H9 (cell line): ENCODE results near the gene MATN4. TPM values are rescaled to one million over a fixed set of nuclear protein-coding genes. Genes with fewer than 3 reads are reported as not detected.

ENCODE experiments used
- DNase-seq: peaks from one replicate; pipeline ENCODE4 v3.0.0-alpha.2; 2017
- H2AFZ ChIP-seq: one replicate; pipeline ENCODE4 v1.6.1; 2013; ENCODE audit warnings: mild to moderate bottlenecking, low read length, control low read depth, moderate library complexity
- H2AK5ac ChIP-seq: 2 replicates; pipeline ENCODE4 v1.6.1; 2013; ENCODE audit warnings: low read length, control low read depth, mixed read lengths; ENCODE audit not compliant: insufficient read length
- H2BK120ac ChIP-seq: one replicate; pipeline ENCODE4 v1.6.1; 2013; ENCODE audit warnings: low read depth, mild to moderate bottlenecking, low read length, control low read depth, inconsistent platforms; ENCODE audit not compliant: poor library complexity, severe bottlenecking
- H2BK12ac ChIP-seq: 2 replicates; pipeline ENCODE4 v1.6.1; 2013; ENCODE audit warnings: low read length, control low read depth, mixed read lengths, low read depth; ENCODE audit not compliant: insufficient read length
- H2BK15ac ChIP-seq: 2 replicates; pipeline ENCODE4 v1.6.1; 2013; ENCODE audit warnings: low read depth, low read length, control low read depth
- H2BK20ac ChIP-seq: one replicate; pipeline ENCODE4 v1.6.1; 2013; ENCODE audit warnings: low read depth, mild to moderate bottlenecking, low read length, control low read depth, inconsistent platforms; ENCODE audit not compliant: poor library complexity, severe bottlenecking
- H2BK5ac ChIP-seq: 2 replicates; pipeline ENCODE4 v1.6.1; 2013; ENCODE audit warnings: low read length, control low read depth, mixed read lengths; ENCODE audit not compliant: insufficient read length
- H3K14ac ChIP-seq: 2 replicates; pipeline ENCODE4 v1.6.1; 2013; ENCODE audit warnings: low read length, control low read depth; ENCODE audit not compliant: insufficient read depth
- H3K18ac ChIP-seq: 2 replicates; pipeline ENCODE4 v1.6.1; 2013; ENCODE audit warnings: low read depth, mild to moderate bottlenecking, mixed read lengths, low read length, control low read depth; ENCODE audit not compliant: insufficient read length
- H3K23ac ChIP-seq: 2 replicates; pipeline ENCODE4 v1.6.1; 2013; ENCODE audit warnings: low read length, control low read depth, mixed read lengths, low read depth; ENCODE audit not compliant: insufficient read length
- H3K23me2 ChIP-seq: 2 replicates; pipeline ENCODE4 v1.6.1; 2013; ENCODE audit warnings: low read depth, mild to moderate bottlenecking, mixed read lengths, low read length, control low read depth; ENCODE audit not compliant: insufficient read length, poor library complexity, severe bottlenecking
- H3K27ac ChIP-seq: 2 replicates; pipeline ENCODE4 v1.5.1; 2013; ENCODE audit warnings: low read length, control low read depth, mixed read lengths, low read depth; ENCODE audit not compliant: insufficient read length
- H3K27me3 ChIP-seq: 2 replicates; pipeline ENCODE4 v1.6.1; 2013; ENCODE audit warnings: low read length, control low read depth, inconsistent platforms; ENCODE audit not compliant: insufficient read depth
- H3K4ac ChIP-seq: 2 replicates; pipeline ENCODE4 v1.6.1; 2013; ENCODE audit warnings: low read depth, mild to moderate bottlenecking, control low read depth, inconsistent platforms, low read length, moderate library complexity
- H3K4me1 ChIP-seq: 2 replicates; pipeline ENCODE4 v1.6.1; 2013; ENCODE audit warnings: low read length, control low read depth, inconsistent platforms; ENCODE audit not compliant: insufficient read depth
- H3K4me2 ChIP-seq: 2 replicates; pipeline ENCODE4 v1.6.1; 2013; ENCODE audit warnings: low read length, control low read depth, mixed read lengths; ENCODE audit not compliant: insufficient read length, insufficient read depth
- H3K56ac ChIP-seq: 2 replicates; pipeline ENCODE4 v1.6.1; 2013; ENCODE audit warnings: low read depth, mild to moderate bottlenecking, mixed read lengths, low read length, control low read depth; ENCODE audit not compliant: insufficient read length
- H3K79me1 ChIP-seq: 2 replicates; pipeline ENCODE4 v1.6.1; 2013; ENCODE audit warnings: low read depth, mild to moderate bottlenecking, moderate library complexity, low read length, control low read depth, inconsistent platforms; ENCODE audit not compliant: insufficient read depth, poor library complexity, severe bottlenecking
- H3K79me2 ChIP-seq: 2 replicates; pipeline ENCODE4 v1.6.1; 2013; ENCODE audit warnings: low read length, control low read depth, inconsistent platforms; ENCODE audit not compliant: insufficient read depth
- H3K9ac ChIP-seq: 2 replicates; pipeline ENCODE4 v1.6.1; 2013; ENCODE audit warnings: low read length, control low read depth, mixed read lengths; ENCODE audit not compliant: insufficient read length; ENCODE audit errors: extremely low read depth
- H3K9me3 ChIP-seq: one replicate; pipeline ENCODE4 v1.6.1; 2013; ENCODE audit warnings: low read depth, low read length, inconsistent platforms; ENCODE audit not compliant: control insufficient read depth
- H3T11ph ChIP-seq: one replicate; pipeline ENCODE4 v1.6.1; 2013; ENCODE audit warnings: mild to moderate bottlenecking, low read length, control low read depth, inconsistent platforms
- H4K20me1 ChIP-seq: one replicate; pipeline ENCODE4 v1.6.1; 2013; ENCODE audit not compliant: control insufficient read depth, insufficient read length, insufficient read depth
- H4K5ac ChIP-seq: 2 replicates; pipeline ENCODE4 v1.6.1; 2013; ENCODE audit warnings: low read depth, mild to moderate bottlenecking, mixed read lengths, low read length, control low read depth; ENCODE audit not compliant: insufficient read length
- H4K8ac ChIP-seq: replicated peaks from 2 replicates; pipeline ENCODE4 v1.6.1; 2013; ENCODE audit warnings: low read length, control low read depth, mixed read lengths, low read depth; ENCODE audit not compliant: insufficient read length
- H4K91ac ChIP-seq: 2 replicates; pipeline ENCODE4 v1.6.1; 2013; ENCODE audit warnings: low read depth, mild to moderate bottlenecking, moderate library complexity, mixed read lengths, low read length, control low read depth; ENCODE audit not compliant: insufficient read length
- H3K27ac Mint-ChIP-seq, 3 experiments: 2 replicates in 2 of 3; 3 replicates in 1 of 3; pipeline ENCODE4 v1.8.0; 2020 to 2021; ENCODE audit warnings: mixed read lengths in 3 of 3, mild to moderate bottlenecking in 1 of 3, moderate library complexity in 1 of 3
- H3K27me3 Mint-ChIP-seq: 2 replicates; pipeline ENCODE4 v1.8.0; 2021; ENCODE audit warnings: low read depth, mild to moderate bottlenecking, moderate library complexity, mixed read lengths
- H3K36me3 Mint-ChIP-seq, 3 experiments: 2 replicates in 2 of 3; 3 replicates in 1 of 3; pipeline ENCODE4 v1.8.0; 2020 to 2021; ENCODE audit warnings: low read depth in 3 of 3, mixed read lengths in 3 of 3; ENCODE audit not compliant: insufficient read depth in 1 of 3
- H3K4me1 Mint-ChIP-seq, 2 experiments: 2 replicates each; pipeline ENCODE4 v1.8.0; 2020; ENCODE audit warnings: mixed read lengths in 2 of 2
- H3K4me3 Mint-ChIP-seq, 2 experiments: 2 replicates in 1 of 2; 3 replicates in 1 of 2; pipeline ENCODE4 v1.8.0; 2020 to 2021; ENCODE audit warnings: mild to moderate bottlenecking in 2 of 2, mixed read lengths in 2 of 2, moderate library complexity in 1 of 2
- H3K9me3 Mint-ChIP-seq, 2 experiments: 2 replicates in 1 of 2; 3 replicates in 1 of 2; pipeline ENCODE4 v1.8.0; 2020; ENCODE audit warnings: mild to moderate bottlenecking in 2 of 2, mixed read lengths in 2 of 2, moderate library complexity in 1 of 2
- WGBS: extraction: QIAGEN DNeasy Blood & Tissue Kit; methylation state at CpG from one replicate; pipeline ENCODE4 v1.1.7; 2013; ENCODE audit warnings: missing lambda C conversion rate, low lambda C conversion rate, mixed read lengths; ENCODE audit not compliant: insufficient read length; ENCODE audit errors: extremely low coverage; 5-methylcytosine and 5-hydroxymethylcytosine counted together
- total RNA-seq: library from RNA; stranded (reverse); gene quantifications from 2 replicates; pipeline ENCODE4 v1.2.1, GENCODE V29; 2021
- TF ChIP-seq, protein P1 (sequence below): fragments of 200-600 bp; sonication (generic); conservative IDR thresholded peaks from 3 replicates; pipeline ENCODE4 v1.8.0; 2021; ENCODE audit warnings: antibody characterized with exemption, mild to moderate bottlenecking

Gene MATN4
- total RNA-seq, 1 experiment from 2014 or later = 0.11 TPM

GRCh38 chr20:45268531-45268930, 39.6 kb downstream of the MATN4 start:
- no peak for DNase-seq
- no peak overlapping the region for H3K9ac ChIP-seq
- no peaks in the 10 kb centered on the region for H3K27me3 ChIP-seq
- no peaks in the 10 kb centered on the region for H4K20me1 ChIP-seq
- no peak overlapping the region for H4K8ac ChIP-seq
- H3K27me3 Mint-ChIP-seq = peaks cover 12% of the 10 kb centered on the region
- no peak overlapping the region for H3K27ac ChIP-seq
- H3K27ac Mint-ChIP-seq = no peak overlapping the region
- H3K36me3 Mint-ChIP-seq = no peaks in the 10 kb centered on the region
- H3K14ac ChIP-seq = no peak overlapping the region
- H3K79me1 ChIP-seq = no peaks in the 10 kb centered on the region
- no peak overlapping the region for H2BK12ac ChIP-seq
- no CpG with 5 or more reads among the region's 3 CpGs for WGBS
- H3K18ac ChIP-seq = no peak overlapping the region
- no peaks in the 10 kb centered on the region for H3K9me3 ChIP-seq
- H2BK5ac ChIP-seq = no peak overlapping the region
- no peak overlapping the region for H3T11ph ChIP-seq
- no peak overlapping the region for H3K4me2 ChIP-seq
- H3K23ac ChIP-seq = no peak overlapping the region
- H3K4me1 ChIP-seq = 0 out of 2 replicates have a peak, but pooled peaks cover 6% of the 10 kb centered on the region
- H3K4ac ChIP-seq = no peak overlapping the region
- no peak overlapping the region for H2AFZ ChIP-seq
- no peak overlapping the region for H2BK15ac ChIP-seq
- no peak overlapping the region for H2BK20ac ChIP-seq
- H3K4me1 Mint-ChIP-seq = peaks cover 15 to 17% of the 10 kb centered on the region in 2 experiments
- H3K79me2 ChIP-seq = no peaks in the 10 kb centered on the region
- H3K9me3 Mint-ChIP-seq = no peaks in the 10 kb centered on the region
- TF ChIP-seq, protein P1, sequence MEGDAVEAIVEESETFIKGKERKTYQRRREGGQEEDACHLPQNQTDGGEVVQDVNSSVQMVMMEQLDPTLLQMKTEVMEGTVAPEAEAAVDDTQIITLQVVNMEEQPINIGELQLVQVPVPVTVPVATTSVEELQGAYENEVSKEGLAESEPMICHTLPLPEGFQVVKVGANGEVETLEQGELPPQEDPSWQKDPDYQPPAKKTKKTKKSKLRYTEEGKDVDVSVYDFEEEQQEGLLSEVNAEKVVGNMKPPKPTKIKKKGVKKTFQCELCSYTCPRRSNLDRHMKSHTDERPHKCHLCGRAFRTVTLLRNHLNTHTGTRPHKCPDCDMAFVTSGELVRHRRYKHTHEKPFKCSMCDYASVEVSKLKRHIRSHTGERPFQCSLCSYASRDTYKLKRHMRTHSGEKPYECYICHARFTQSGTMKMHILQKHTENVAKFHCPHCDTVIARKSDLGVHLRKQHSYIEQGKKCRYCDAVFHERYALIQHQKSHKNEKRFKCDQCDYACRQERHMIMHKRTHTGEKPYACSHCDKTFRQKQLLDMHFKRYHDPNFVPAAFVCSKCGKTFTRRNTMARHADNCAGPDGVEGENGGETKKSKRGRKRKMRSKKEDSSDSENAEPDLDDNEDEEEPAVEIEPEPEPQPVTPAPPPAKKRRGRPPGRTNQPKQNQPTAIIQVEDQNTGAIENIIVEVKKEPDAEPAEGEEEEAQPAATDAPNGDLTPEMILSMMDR = no peak
- no peak overlapping the region for H4K91ac ChIP-seq
- H3K56ac ChIP-seq = no peak overlapping the region
- no peak overlapping the region for H3K4me3 Mint-ChIP-seq
- no peak overlapping the region for H2AK5ac ChIP-seq
- no peak overlapping the region for H4K5ac ChIP-seq
- no peak overlapping the region for H2BK120ac ChIP-seq
- H3K23me2 ChIP-seq = no peaks in the 10 kb centered on the region
